Suprapubic skin (tissue), 4 donors: Measurements from ENCODE around the gene NEB.

Experiments used
- EP300 ChIP-seq: sonication (generic); formaldehyde crosslinking; IDR thresholded peaks from one replicate; pipeline ENCODE4 v1.6.1; 2017; ENCODE audit warnings: antibody characterized with exemption
- POLR2A ChIP-seq, 2 donors: fragments of 450-650 bp; IDR thresholded peaks; one replicate each; pipeline ENCODE4 v1.6.1; 2017; ENCODE audit warnings: antibody characterized with exemption in 2 of 2, mild to moderate bottlenecking in 2 of 2, moderate library complexity in 2 of 2
- POLR2AphosphoS5 ChIP-seq, 3 donors: sonication (generic); formaldehyde crosslinking; IDR thresholded peaks; one replicate each; pipeline ENCODE4 v1.6.1; 2017; ENCODE audit warnings: antibody characterized with exemption in 3 of 3
- TF ChIP-seq, protein P1 (sequence below), 2 donors: fragments of 200-600 bp in 1 of 2; fragments of 450-650 bp in 1 of 2; sonication (generic) in 1 of 2; IDR thresholded peaks; one replicate each; pipeline ENCODE4 v1.5.1; 2016 to 2019; ENCODE audit warnings: antibody characterized with exemption in 2 of 2, mild to moderate bottlenecking in 1 of 2, moderate library complexity in 1 of 2

DNA sequence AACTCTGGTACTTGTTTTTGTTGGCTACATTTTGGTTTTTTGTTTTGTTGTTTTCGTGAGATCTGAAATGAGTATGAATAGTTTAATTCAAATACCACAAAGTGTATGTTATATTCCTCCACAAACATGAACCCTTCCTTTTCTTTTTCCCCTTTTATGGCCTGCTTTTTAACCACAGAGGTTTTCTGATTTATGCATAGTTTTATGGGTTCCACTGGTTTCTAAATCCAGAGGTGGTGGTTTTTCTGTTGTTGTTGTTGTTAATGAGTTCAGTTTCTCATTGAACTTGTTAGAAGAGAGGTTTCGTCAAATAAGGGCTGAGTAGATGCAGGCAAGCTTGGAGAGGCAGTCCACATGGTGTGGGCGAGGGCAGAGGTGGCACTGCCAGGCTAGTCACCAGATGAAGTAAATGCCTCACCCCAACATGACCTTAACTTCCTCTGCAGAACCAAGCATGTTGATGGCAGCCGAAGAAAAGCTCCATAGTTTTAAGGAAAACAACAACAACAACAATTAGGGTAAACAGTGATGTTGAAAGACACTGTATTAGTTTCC is 252.0 kb downstream of the NEB start:
- no peak for TF ChIP-seq POLR2A (IDR thresholded peaks at IDR 0.05)
- TF ChIP-seq, protein P1, sequence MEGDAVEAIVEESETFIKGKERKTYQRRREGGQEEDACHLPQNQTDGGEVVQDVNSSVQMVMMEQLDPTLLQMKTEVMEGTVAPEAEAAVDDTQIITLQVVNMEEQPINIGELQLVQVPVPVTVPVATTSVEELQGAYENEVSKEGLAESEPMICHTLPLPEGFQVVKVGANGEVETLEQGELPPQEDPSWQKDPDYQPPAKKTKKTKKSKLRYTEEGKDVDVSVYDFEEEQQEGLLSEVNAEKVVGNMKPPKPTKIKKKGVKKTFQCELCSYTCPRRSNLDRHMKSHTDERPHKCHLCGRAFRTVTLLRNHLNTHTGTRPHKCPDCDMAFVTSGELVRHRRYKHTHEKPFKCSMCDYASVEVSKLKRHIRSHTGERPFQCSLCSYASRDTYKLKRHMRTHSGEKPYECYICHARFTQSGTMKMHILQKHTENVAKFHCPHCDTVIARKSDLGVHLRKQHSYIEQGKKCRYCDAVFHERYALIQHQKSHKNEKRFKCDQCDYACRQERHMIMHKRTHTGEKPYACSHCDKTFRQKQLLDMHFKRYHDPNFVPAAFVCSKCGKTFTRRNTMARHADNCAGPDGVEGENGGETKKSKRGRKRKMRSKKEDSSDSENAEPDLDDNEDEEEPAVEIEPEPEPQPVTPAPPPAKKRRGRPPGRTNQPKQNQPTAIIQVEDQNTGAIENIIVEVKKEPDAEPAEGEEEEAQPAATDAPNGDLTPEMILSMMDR (IDR thresholded peaks at IDR 0.05) = no peak
- no peak for TF ChIP-seq POLR2AphosphoS5 (IDR thresholded peaks at IDR 0.05)
- no peak for TF ChIP-seq EP300
